Measurements from ENCODE around the gene RTL9. TPM values are rescaled to one million over a fixed set of nuclear protein-coding genes. Genes with fewer than 3 reads are reported as not detected.

The RTL9 gene
- total and polyA plus RNA-seq, 9 of the 15 experiments (the other 6 are each of a cell fraction or from before 2014, with no cell fraction given) = 0.04 to 0.35 (median 0.13) TPM; not detected in 1

GRCh38 chrX:110401135-110401534 is 42.5 kb downstream of the RTL9 start (continued):
- TF ChIP-seq REST (IDR thresholded peaks at IDR 0.05; ENCODE audit: borderline replicate concordance) = peak; percentile 62; the same call in 1 of the 2 replicates
- no peak for TF ChIP-seq REST (CRISPR knock-in tag; IDR thresholded peaks at IDR 0.05; ENCODE audit: low read depth)
- TF ChIP-seq U2AF1 (optimal IDR thresholded peaks at IDR 0.05; ENCODE audit: low read depth, low read length) = no peak
- no peak for TF ChIP-seq ZNF764 (CRISPR knock-in tag; IDR thresholded peaks at IDR 0.05; ENCODE audit: low read depth)
- no peak for TF ChIP-seq CUX1 (CRISPR knock-in tag; IDR thresholded peaks at IDR 0.05)
- no peak for TF ChIP-seq TFAP4 (CRISPR knock-in tag; IDR thresholded peaks at IDR 0.05; ENCODE audit: borderline replicate concordance)
- TF ChIP-seq CAMTA2 (CRISPR knock-in tag; conservative IDR thresholded peaks at IDR 0.05) = no peak
- TF ChIP-seq ERF (CRISPR knock-in tag; IDR thresholded peaks at IDR 0.05) = no peak
- no peak for TF ChIP-seq MTA3 (IDR thresholded peaks at IDR 0.05; ENCODE audit: borderline replicate concordance)
- TF ChIP-seq ZNF75A (CRISPR knock-in tag; IDR thresholded peaks at IDR 0.05) = no peak
- no peak for TF ChIP-seq XRCC3 (IDR thresholded peaks at IDR 0.05)
- TF ChIP-seq ZKSCAN1 (IDR thresholded peaks at IDR 0.05; ENCODE audit: low read depth, low read length) = 0 out of 2 replicates have a peak, but pooled peaks have one; percentile 48
- peak; percentile 51 to 80 for TF ChIP-seq RAD21 (CRISPR knock-in tag; conservative IDR thresholded peaks at IDR 0.05 in 1 of 2, IDR thresholded peaks at IDR 0.05 in 1 of 2)
- no peak for TF ChIP-seq ZNF384 (IDR thresholded peaks at IDR 0.05; ENCODE audit: low read depth, low read length)
- no peak for TF ChIP-seq ZNF143 (CRISPR knock-in tag; IDR thresholded peaks at IDR 0.05)

Data from K562 (cell line).